Right lobe of liver (tissue), 4 donors: ENCODE data around the gene KRTAP12-4.
"Not testable (repeated sequence)": the region's sequence is repeated elsewhere in the genome, so short reads cannot be mapped to it uniquely, and the experiment has no call there.

Source experiments
- POLR2A ChIP-seq: fragments of 450-650 bp; IDR thresholded peaks from one replicate; pipeline ENCODE4 v1.6.1; 2017; ENCODE audit warnings: antibody characterized with exemption, mild to moderate bottlenecking
- TF ChIP-seq, protein P1 (sequence below), 4 donors: fragments of 200-600 bp in 3 of 4; fragments of 450-650 bp in 1 of 4; IDR thresholded peaks; one replicate each; pipeline versions ENCODE4 v1.5.1 to v1.8.0; 2016 to 2022; ENCODE audit warnings: antibody characterized with exemption in 4 of 4, mild to moderate bottlenecking in 2 of 4
- donor health status: DM: no; HTN: no; CAD: no.
- donor health status: DM: no; HTN: no; CAD: no.
- donor health status: DM: no; HTN: yes; CAD: no.

DNA sequence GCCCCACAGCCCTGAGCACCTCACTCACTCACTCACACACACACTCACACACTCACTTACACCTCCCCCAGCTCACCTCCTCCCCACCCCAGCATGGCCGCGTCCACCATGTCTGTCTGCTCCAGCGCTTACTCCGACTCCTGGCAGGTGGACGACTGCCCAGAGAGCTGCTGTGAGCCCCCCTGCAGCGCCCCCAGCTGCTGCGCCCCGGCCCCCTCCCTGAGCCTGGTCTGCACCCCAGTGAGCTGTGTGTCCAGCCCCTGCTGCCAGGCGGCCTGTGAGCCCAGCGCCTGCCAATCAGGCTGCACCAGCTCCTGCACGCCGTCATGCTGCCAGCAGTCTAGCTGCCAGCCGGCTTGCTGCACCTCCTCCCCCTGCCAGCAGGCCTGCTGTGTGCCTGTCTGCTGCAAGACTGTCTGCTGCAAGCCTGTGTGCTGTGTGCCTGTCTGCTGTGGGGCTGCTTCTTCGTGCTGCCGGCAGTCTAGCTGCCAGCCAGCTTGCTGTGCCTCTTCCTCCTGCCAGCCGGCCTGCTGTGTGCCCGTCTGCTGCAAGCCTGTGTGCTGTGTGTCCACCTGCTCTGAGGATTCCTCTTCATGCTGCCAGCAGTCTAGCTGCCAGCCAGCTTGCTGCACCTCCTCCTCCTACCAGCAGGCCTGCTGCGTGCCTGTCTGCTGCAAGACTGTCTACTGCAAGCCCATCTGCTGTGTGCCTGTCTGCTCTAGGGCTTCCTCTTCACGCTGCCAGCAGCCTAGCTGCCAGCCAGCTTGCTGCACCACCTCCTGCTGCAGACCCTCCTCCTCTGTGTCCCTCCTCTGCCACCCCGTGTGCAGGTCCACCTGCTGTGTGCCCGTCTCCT, 7.9 kb downstream of the KRTAP12-4 start, which contains the start of gene KRTAP10-11:
- TF ChIP-seq, protein P1, sequence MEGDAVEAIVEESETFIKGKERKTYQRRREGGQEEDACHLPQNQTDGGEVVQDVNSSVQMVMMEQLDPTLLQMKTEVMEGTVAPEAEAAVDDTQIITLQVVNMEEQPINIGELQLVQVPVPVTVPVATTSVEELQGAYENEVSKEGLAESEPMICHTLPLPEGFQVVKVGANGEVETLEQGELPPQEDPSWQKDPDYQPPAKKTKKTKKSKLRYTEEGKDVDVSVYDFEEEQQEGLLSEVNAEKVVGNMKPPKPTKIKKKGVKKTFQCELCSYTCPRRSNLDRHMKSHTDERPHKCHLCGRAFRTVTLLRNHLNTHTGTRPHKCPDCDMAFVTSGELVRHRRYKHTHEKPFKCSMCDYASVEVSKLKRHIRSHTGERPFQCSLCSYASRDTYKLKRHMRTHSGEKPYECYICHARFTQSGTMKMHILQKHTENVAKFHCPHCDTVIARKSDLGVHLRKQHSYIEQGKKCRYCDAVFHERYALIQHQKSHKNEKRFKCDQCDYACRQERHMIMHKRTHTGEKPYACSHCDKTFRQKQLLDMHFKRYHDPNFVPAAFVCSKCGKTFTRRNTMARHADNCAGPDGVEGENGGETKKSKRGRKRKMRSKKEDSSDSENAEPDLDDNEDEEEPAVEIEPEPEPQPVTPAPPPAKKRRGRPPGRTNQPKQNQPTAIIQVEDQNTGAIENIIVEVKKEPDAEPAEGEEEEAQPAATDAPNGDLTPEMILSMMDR (IDR thresholded peaks at IDR 0.05): not testable (repeated sequence)
- not testable (repeated sequence) for TF ChIP-seq POLR2A
